ENCODE measurements around the gene GDPD5.

- TF ChIP-seq POLR2A (IDR thresholded peaks at IDR 0.05) (no peak), EP300 (IDR thresholded peaks at IDR 0.05) (no peak), CTCF (IDR thresholded peaks at IDR 0.05) (no peak)
Measured at GRCh38 chr11:75565221-75565814, 39.6 kb upstream of the GDPD5 start.
